NT2/D1 (cell line): Measurements from ENCODE around the gene USP12.

Experiments used
- DNase-seq: peaks from one replicate; pipeline ENCODE4 v3.0.0-alpha.2; 2011; ENCODE audit warnings: low read depth, low spot score
- H3K27me3 ChIP-seq: 2 replicates; pipeline ENCODE4 v1.6.0; 2011; ENCODE audit warnings: mild to moderate bottlenecking; ENCODE audit not compliant: insufficient read length, insufficient read depth
- H3K36me3 ChIP-seq: 2 replicates; pipeline ENCODE4 v1.6.1; 2011; ENCODE audit warnings: mild to moderate bottlenecking, low read length, mixed read lengths; ENCODE audit not compliant: insufficient read depth, insufficient read length
- H3K4me1 ChIP-seq: 2 replicates; pipeline ENCODE4 v1.5.1; 2011; ENCODE audit not compliant: insufficient read depth, insufficient read length
- H3K4me3 ChIP-seq: 2 replicates; pipeline ENCODE4 v1.5.1; 2011; ENCODE audit warnings: low read depth; ENCODE audit not compliant: insufficient read length
- H3K9ac ChIP-seq: 2 replicates; pipeline ENCODE4 v1.6.0; 2011; ENCODE audit warnings: low read depth; ENCODE audit not compliant: insufficient read length
- H3K9me3 ChIP-seq: 2 replicates; pipeline ENCODE4 v1.5.1; 2011; ENCODE audit warnings: mild to moderate bottlenecking, low read length; ENCODE audit not compliant: insufficient read depth
- SUZ12 ChIP-seq: IDR thresholded peaks from 2 replicates; pipeline ENCODE4 v1.6.1; 2011; ENCODE audit not compliant: insufficient read length, insufficient read depth; ENCODE audit errors: extremely low read depth
- YY1 ChIP-seq: IDR thresholded peaks from 2 replicates; pipeline ENCODE4 v1.6.1; 2011; ENCODE audit not compliant: insufficient read length, insufficient read depth
- ZNF274 ChIP-seq: IDR thresholded peaks from 2 replicates; pipeline ENCODE4 v1.6.1; 2011; ENCODE audit warnings: mild to moderate bottlenecking, low read depth, low read length

Gene USP12

GRCh38 chr13:27117158-27117557 lies 54.5 kb downstream of the USP12 start:
- Histone ChIP-seq H3K27me3 (no peaks in the 10 kb centered on the region), H3K36me3 (peaks cover 9% of the 10 kb centered on the region), H3K9ac (no peak overlapping the region), H3K4me3 (no peak overlapping the region), H3K4me1 (no peaks in the 10 kb centered on the region), H3K9me3 (no peaks in the 10 kb centered on the region)
- DNase-seq = no peak
- no peak for TF ChIP-seq SUZ12
- no peak for TF ChIP-seq YY1
- TF ChIP-seq ZNF274 = no peak

GRCh38 chr13:27113436-27113835 lies 58.2 kb downstream of the USP12 start:
- TF ChIP-seq ZNF274 (no peak), SUZ12 (no peak), YY1 (no peak)
- H3K9ac ChIP-seq = no peak overlapping the region
- H3K4me1 ChIP-seq = no peaks in the 10 kb centered on the region

GRCh38 chr13:27112006-27112405 lies 59.6 kb downstream of the USP12 start:
- no peak for DNase-seq
- no peaks in the 10 kb centered on the region for H3K4me1 ChIP-seq
- TF ChIP-seq SUZ12 = no peak
- TF ChIP-seq YY1 = no peak
- no peak for TF ChIP-seq ZNF274
- no peak overlapping the region for H3K9ac ChIP-seq
- H3K36me3 ChIP-seq = peaks cover 9% of the 10 kb centered on the region
- H3K9me3 ChIP-seq = no peaks in the 10 kb centered on the region
- no peaks in the 10 kb centered on the region for H3K27me3 ChIP-seq
- H3K4me3 ChIP-seq = no peak overlapping the region

More at GRCh38 chr13:27113436-27113835, 58.2 kb downstream of the USP12 start:
- H3K4me3 ChIP-seq = no peak overlapping the region
- H3K9me3 ChIP-seq = no peaks in the 10 kb centered on the region
- no peak for DNase-seq
- H3K27me3 ChIP-seq = no peaks in the 10 kb centered on the region
- H3K36me3 ChIP-seq = peaks cover 9% of the 10 kb centered on the region

- H3K9ac ChIP-seq = no peak overlapping the region
- no peak overlapping the region for H3K4me3 ChIP-seq
- TF ChIP-seq YY1 = no peak
- no peak for TF ChIP-seq ZNF274
- TF ChIP-seq SUZ12 = no peak
- no peaks in the 10 kb centered on the region for H3K4me1 ChIP-seq
- peaks cover 11% of the 10 kb centered on the region for H3K36me3 ChIP-seq
- no peaks in the 10 kb centered on the region for H3K9me3 ChIP-seq
- no peak for DNase-seq
- no peaks in the 10 kb centered on the region for H3K27me3 ChIP-seq
Measured at GRCh38 chr13:27110056-27110746, 61.4 kb downstream of the USP12 start.

GRCh38 chr13:27106144-27106543 lies 65.5 kb downstream of the USP12 start:
- Histone ChIP-seq H3K36me3 (peaks cover 29% of the 10 kb centered on the region), H3K9ac (no peak overlapping the region), H3K4me1 (no peaks in the 10 kb centered on the region), H3K9me3 (no peaks in the 10 kb centered on the region), H3K27me3 (no peaks in the 10 kb centered on the region), H3K4me3 (no peak overlapping the region)
- DNase-seq = no peak
- no peak for TF ChIP-seq YY1
- no peak for TF ChIP-seq ZNF274
- TF ChIP-seq SUZ12 = no peak

- no peaks in the 10 kb centered on the region for H3K27me3 ChIP-seq
- H3K4me3 ChIP-seq = no peak overlapping the region
- no peaks in the 10 kb centered on the region for H3K4me1 ChIP-seq
- no peak for DNase-seq
- H3K9me3 ChIP-seq = no peaks in the 10 kb centered on the region
- peaks cover 29% of the 10 kb centered on the region for H3K36me3 ChIP-seq
- TF ChIP-seq YY1 (no peak), ZNF274 (no peak), SUZ12 (no peak)
- no peak overlapping the region for H3K9ac ChIP-seq
Measured at GRCh38 chr13:27104606-27105005, 67.0 kb downstream of the USP12 start.

GRCh38 chr13:27101847-27102246 lies 69.8 kb downstream of the USP12 start:
- Histone ChIP-seq H3K9me3 (no peaks in the 10 kb centered on the region), H3K27me3 (no peaks in the 10 kb centered on the region), H3K4me3 (no peak overlapping the region), H3K4me1 (no peaks in the 10 kb centered on the region), H3K36me3 (peaks cover 33% of the 10 kb centered on the region), H3K9ac (no peak overlapping the region)
- TF ChIP-seq SUZ12 (no peak), ZNF274 (no peak), YY1 (no peak)
- DNase-seq = no peak
